ENCODE results near the gene CHCHD4. TPM values are rescaled to one million over a fixed set of nuclear protein-coding genes. Genes with fewer than 3 reads are reported as not detected.

Gene CHCHD4
- polyA plus RNA-seq, 1 of the 3 experiments (the other 2 are of a cell fraction) = 15.4 TPM

GRCh38 chr3:14125193-14126016, 735 bp upstream of the CHCHD4 start:
- ChIA-PET CTCF (interaction anchor here (0.6 to 3.9 kb wide), 6 partner anchors 27 to 229 kb away, joined by 3 to 37 read pairs (median 4); no protein-coding TSS in a partner anchor), POLR2A (interaction anchor here (0.7 to 3.2 kb wide), 8 partner anchors 8 to 231 kb away, joined by 3 to 35 read pairs (median 4); partner anchors contain the start of genes LSM3 and XPC)
- peak overlapping the region; percentile 92 for H3K4me2 ChIP-seq
- peak overlapping the region; percentile 88 to 99 for H3K4me3 ChIP-seq (ENCODE audit: low read depth in 2 of 2, low read length in 1 of 2)
- TF ChIP-seq PBX3 (IDR thresholded peaks at IDR 0.05) = 0 out of 2 replicates have a peak, but pooled peaks have one; percentile 4
- no peak for TF ChIP-seq MEF2A (IDR thresholded peaks at IDR 0.05; ENCODE audit: borderline replicate concordance, low read depth)
- peak; percentile 75 for TF ChIP-seq FOSL2 (IDR thresholded peaks at IDR 0.05; ENCODE audit: borderline replicate concordance, low read depth)
- peak; percentile 70; the same call in 1 of the 2 replicates for TF ChIP-seq SIN3A (IDR thresholded peaks at IDR 0.05; ENCODE audit: borderline replicate concordance, low read depth, low read length)
- TF ChIP-seq EP300 (IDR thresholded peaks at IDR 0.05; ENCODE audit: borderline replicate concordance in 1 of 2, low read depth in 1 of 2, low read length in 1 of 2) = 0 out of 4 replicates have a peak, but pooled peaks of 1 of the 2 experiments have one; percentile 19
- TF ChIP-seq TEAD4 (IDR thresholded peaks at IDR 0.05; ENCODE audit: borderline replicate concordance, insufficient read depth) = no peak
- no peak for TF ChIP-seq USF2 (IDR thresholded peaks at IDR 0.05; ENCODE audit: borderline replicate concordance, low read depth, low read length)
- TF ChIP-seq JUND (IDR thresholded peaks at IDR 0.05) = peak; percentile 65
- peak; percentile 94 for TF ChIP-seq REST (IDR thresholded peaks at IDR 0.05; ENCODE audit: low read depth, low read length)
- TF ChIP-seq EZH2phosphoT487 (IDR thresholded peaks at IDR 0.05; ENCODE audit: borderline replicate concordance, low read depth) = no peak
- TF ChIP-seq MAX (IDR thresholded peaks at IDR 0.05; ENCODE audit: low read depth) = peak; percentile 18
- H3F3A ChIP-seq (replicated peaks; ENCODE audit: insufficient read depth) = peaks cover 14% of the 10 kb centered on the region
- peaks cover 77% of the 10 kb centered on the region for H3K79me2 ChIP-seq (ENCODE audit: insufficient read depth)
- H3K9me2 ChIP-seq = no peaks in the 10 kb centered on the region
- no peaks in the 10 kb centered on the region for H3K9me3 ChIP-seq
- no peaks in the 10 kb centered on the region for H3K27me3 ChIP-seq (ENCODE audit: insufficient read depth)
- H3K9ac ChIP-seq = peak overlapping the region; percentile 96
- peaks cover 32 to 42% of the 10 kb centered on the region in 2 experiments for H3K36me3 ChIP-seq (replicated peaks in 1 of 2; ENCODE audit: control insufficient read depth in 1 of 2, insufficient read depth in 2 of 2, low read length in 1 of 2)
- WGBS (ENCODE audit: low lambda C conversion rate) = under 1% methylated on average over 27 of the region's 44 CpGs
- peak overlapping the region; percentile 90 to 93 for H3K27ac ChIP-seq (ENCODE audit: low read depth in 2 of 2, low read length in 1 of 2)
- H3K4me1 ChIP-seq (ENCODE audit: control insufficient read depth in 1 of 2, insufficient read depth in 2 of 2, low read depth in 1 of 2, low read length in 1 of 2) = peaks cover 15 to 34% of the 10 kb centered on the region in 2 experiments
- H4K20me1 ChIP-seq (ENCODE audit: insufficient read depth) = peaks cover 36% of the 10 kb centered on the region
- DNase-seq = no peak
- peak overlapping the region; percentile 62; the same call in 1 of the 2 replicates for H2AFZ ChIP-seq (ENCODE audit: low read depth)
